Spinal cord (tissue), 10 donors: ENCODE results near the gene MARCHF6. TPM values are rescaled to one million over a fixed set of nuclear protein-coding genes. Genes with fewer than 3 reads are reported as not detected.
A peak's percentile ranks its signal among the peaks of the same experiment; 100 is the strongest.
"Not testable (repeated sequence)": the region's sequence is repeated elsewhere in the genome, so short reads cannot be mapped to it uniquely, and the experiment has no call there.

Experiments used
- DNase-seq, 6 donors: peaks; one replicate each; pipeline versions ENCODE4 v3.0.0 to v3.0.0-alpha.2; 2013 to 2015; ENCODE audit warnings: low spot score in 6 of 6, low read depth in 4 of 6
- H3K27ac ChIP-seq: one replicate; pipeline ENCODE4 v1.5.1; 2013; ENCODE audit warnings: low read depth, low read length, control low read depth
- H3K27me3 ChIP-seq: one replicate; pipeline ENCODE4 v1.6.1; 2013; ENCODE audit warnings: low read length; ENCODE audit not compliant: control insufficient read depth, insufficient read depth
- H3K36me3 ChIP-seq: one replicate; pipeline ENCODE4 v1.6.1; 2013; ENCODE audit warnings: low read length; ENCODE audit not compliant: control insufficient read depth, insufficient read depth
- H3K4me1 ChIP-seq: one replicate; pipeline ENCODE4 v1.6.1; 2013; ENCODE audit warnings: low read length; ENCODE audit not compliant: control insufficient read depth, insufficient read depth
- H3K4me3 ChIP-seq: one replicate; pipeline ENCODE4 v1.5.1; 2013; ENCODE audit warnings: low read depth, low read length, control low read depth
- H3K9me3 ChIP-seq: one replicate; pipeline ENCODE4 v1.6.1; 2013; ENCODE audit warnings: low read length; ENCODE audit not compliant: control insufficient read depth, insufficient read depth
- whole genome bisulfite sequencing: methylation state at CpG from one replicate; pipeline ENCODE4 v1.1.5; 2013; ENCODE audit warnings: missing lambda C conversion rate; ENCODE audit not compliant: insufficient coverage; 5-methylcytosine and 5-hydroxymethylcytosine counted together
- polyA plus RNA-seq, 2 donors: library from polyadenylated mRNA; unstranded; fragments of 120-200 nt; gene quantifications; one replicate each; pipeline ENCODE4 v1.2.1, GENCODE V29; 2013; ENCODE audit not compliant: insufficient read length in 2 of 2
- total RNA-seq, 2 donors: library from RNA; depleted of rRNA in 1 of 2; stranded (reverse); fragments of 120-200 nt in 1 of 2; fragments of >200 nt in 1 of 2; gene quantifications; one replicate each; pipeline versions ENCODE4 v1.2.3 to v1.2.4, GENCODE V29; 2013 to 2014
- donor health status: healthy.

The MARCHF6 gene
- total and polyA plus RNA-seq, 4 donors: 173 to 234 (median 191) TPM

- DNase-seq: peak in 2 of 6 donors; percentile 3 to 57
- Histone ChIP-seq H3K27me3 (no peaks in the 10 kb centered on the region), H3K27ac (no peak overlapping the region), H3K4me3 (no peak overlapping the region), H3K9me3 (no peaks in the 10 kb centered on the region), H3K4me1 (peaks cover 8% of the 10 kb centered on the region), H3K36me3 (no peaks in the 10 kb centered on the region)
- 74% methylated on average over 4 of the region's 8 CpGs for whole genome bisulfite sequencing
Measured at GRCh38 chr5:10310066-10310779, 43.3 kb upstream of the MARCHF6 start.

- not testable (repeated sequence) for H3K4me1 ChIP-seq, H3K27me3 ChIP-seq, H3K27ac ChIP-seq, H3K9me3 ChIP-seq, H3K36me3 ChIP-seq, H3K4me3 ChIP-seq, DNase-seq
- 80% methylated on average over 4 of the region's 8 CpGs for WGBS
Measured at GRCh38 chr5:10310835-10311570, 42.5 kb upstream of the MARCHF6 start.

DNA sequence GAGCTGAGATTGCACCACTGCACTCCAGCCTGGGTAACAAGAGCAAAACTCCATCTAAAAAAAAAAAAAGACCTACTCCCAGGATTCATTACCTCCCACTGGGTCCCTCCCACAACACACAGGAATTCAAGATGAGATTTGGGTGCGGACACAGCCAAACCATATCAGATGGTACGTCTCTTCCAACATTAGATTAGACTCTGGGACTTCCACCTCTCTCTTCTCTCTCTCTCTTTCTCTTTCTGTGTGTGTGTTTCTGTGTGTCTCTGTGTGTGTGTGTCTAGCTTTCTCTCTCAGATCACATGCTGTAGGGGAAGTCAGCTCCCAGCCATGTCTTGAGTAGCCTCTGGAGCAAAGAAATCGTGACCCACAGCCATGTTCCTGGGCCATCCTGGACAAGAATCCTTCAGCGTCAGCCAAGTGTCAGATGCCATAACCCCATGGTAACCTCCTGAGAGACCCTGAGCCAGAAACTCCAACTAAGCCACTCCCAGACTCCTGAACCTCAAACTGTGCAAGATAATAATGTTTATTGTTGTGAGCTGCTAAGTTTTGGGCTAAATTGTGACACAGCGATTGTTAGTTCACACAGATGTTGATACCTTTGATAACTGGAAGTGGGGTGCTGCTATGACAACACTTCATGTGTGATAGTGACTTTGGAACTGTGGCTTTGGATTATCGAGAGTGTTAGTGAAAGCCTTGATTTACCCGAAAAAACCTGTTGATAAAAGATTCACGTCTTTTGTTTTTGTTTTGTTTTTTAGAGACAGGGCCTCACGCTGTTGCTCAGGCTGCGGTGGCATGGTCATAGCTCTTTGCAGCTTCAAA is 41.7 kb upstream of the MARCHF6 start:
- Histone ChIP-seq H3K36me3 (no peaks in the 10 kb centered on the region), H3K9me3 (no peaks in the 10 kb centered on the region), H3K4me1 (peaks cover 2% of the 10 kb centered on the region), H3K27me3 (no peaks in the 10 kb centered on the region), H3K27ac (no peak overlapping the region), H3K4me3 (no peak overlapping the region)
- WGBS: 83% methylated on average over 8 of the region's 10 CpGs
- DNase-seq: no peak

GRCh38 chr5:10315201-10315600 is 38.3 kb upstream of the MARCHF6 start:
- 79% methylated on average over 2 of the region's 5 CpGs for whole genome bisulfite sequencing
- DNase-seq: no peak

GRCh38 chr5:10315824-10316509 is 37.5 kb upstream of the MARCHF6 start:
- H3K27me3 ChIP-seq: no peaks in the 10 kb centered on the region
- no peaks in the 10 kb centered on the region for H3K36me3 ChIP-seq
- H3K27ac ChIP-seq: no peak overlapping the region
- WGBS: 94% methylated on average over 13 of the region's 15 CpGs
- H3K4me1 ChIP-seq: no peaks in the 10 kb centered on the region
- no peaks in the 10 kb centered on the region for H3K9me3 ChIP-seq
- no peak overlapping the region for H3K4me3 ChIP-seq
- DNase-seq: no peak

More at GRCh38 chr5:10315201-10315600, 38.3 kb upstream of the MARCHF6 start:
- H3K4me3 ChIP-seq: no peak overlapping the region
- no peaks in the 10 kb centered on the region for H3K36me3 ChIP-seq
- H3K4me1 ChIP-seq: no peaks in the 10 kb centered on the region
- no peak overlapping the region for H3K27ac ChIP-seq
- H3K9me3 ChIP-seq: no peaks in the 10 kb centered on the region
- H3K27me3 ChIP-seq: no peaks in the 10 kb centered on the region

GRCh38 chr5:10317825-10318682 is 35.4 kb upstream of the MARCHF6 start:
- H3K4me3 ChIP-seq: no peak overlapping the region
- H3K9me3 ChIP-seq: no peaks in the 10 kb centered on the region
- WGBS: 93% methylated on average over 3 of the region's 6 CpGs
- DNase-seq: no peak
- no peaks in the 10 kb centered on the region for H3K4me1 ChIP-seq
- H3K27me3 ChIP-seq: no peaks in the 10 kb centered on the region
- H3K27ac ChIP-seq: no peak overlapping the region
- no peaks in the 10 kb centered on the region for H3K36me3 ChIP-seq

DNA sequence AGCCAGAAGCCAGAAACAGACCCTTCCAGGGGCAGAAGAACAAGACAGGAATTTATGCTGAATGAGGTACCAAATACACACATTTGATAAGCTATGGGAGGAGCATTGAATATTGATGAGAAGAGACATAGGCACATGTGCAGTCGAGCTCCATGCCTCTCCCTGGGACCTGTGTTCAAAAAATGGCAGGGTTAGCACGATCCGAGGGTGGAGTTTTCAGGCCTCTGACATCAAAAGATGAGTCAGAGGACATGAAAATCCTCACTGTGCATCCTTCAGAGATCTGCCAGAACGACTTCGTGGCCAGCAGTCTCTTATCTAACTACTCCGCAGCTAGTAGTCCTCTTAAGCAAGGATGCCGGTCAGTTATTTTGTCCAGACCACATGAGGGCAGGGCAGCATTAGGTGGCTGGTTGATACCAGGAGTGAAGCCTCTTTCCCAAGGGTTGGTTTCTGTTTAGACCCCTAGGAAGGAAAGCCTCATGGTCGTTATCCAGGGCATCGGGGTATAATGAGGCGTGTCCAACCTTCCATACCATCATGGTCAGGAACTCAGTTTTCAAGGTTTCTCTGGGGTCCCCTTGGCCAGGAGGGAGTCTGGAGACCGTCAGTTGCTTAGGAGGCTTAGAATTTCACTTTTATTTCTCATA is 34.2 kb upstream of the MARCHF6 start:
- no peak for DNase-seq
- Histone ChIP-seq H3K9me3 (no peaks in the 10 kb centered on the region), H3K4me3 (no peak overlapping the region), H3K27ac (no peak overlapping the region), H3K36me3 (no peaks in the 10 kb centered on the region), H3K27me3 (no peaks in the 10 kb centered on the region), H3K4me1 (no peaks in the 10 kb centered on the region)
- WGBS: 93% methylated on average over 8 of the region's 11 CpGs

DNA sequence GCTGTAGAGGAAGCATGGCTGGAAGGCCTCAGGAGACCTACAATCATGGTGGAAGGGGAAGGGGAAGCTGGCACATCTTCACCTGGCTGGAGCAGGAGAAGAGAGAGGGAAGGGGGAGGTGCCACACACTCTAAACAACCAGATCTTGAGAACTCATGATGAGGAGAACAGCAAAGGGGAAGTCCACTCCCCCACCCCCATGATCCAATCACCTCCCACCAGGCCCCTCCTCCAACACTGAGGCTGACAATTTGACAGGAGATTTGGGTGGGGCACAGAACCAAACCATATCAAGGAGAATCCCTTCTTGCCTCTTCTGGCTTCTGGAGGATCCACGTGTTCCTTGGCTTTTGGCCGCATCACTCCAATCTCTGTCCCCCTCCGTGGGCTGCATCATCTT is 32.7 kb upstream of the MARCHF6 start:
- 96% methylated on average over 3 of the region's 3 CpGs for WGBS
- no peaks in the 10 kb centered on the region for H3K36me3 ChIP-seq
- no peak overlapping the region for H3K4me3 ChIP-seq
- DNase-seq: no peak
- H3K4me1 ChIP-seq: no peaks in the 10 kb centered on the region
- H3K27me3 ChIP-seq: no peaks in the 10 kb centered on the region
- no peaks in the 10 kb centered on the region for H3K9me3 ChIP-seq
- H3K27ac ChIP-seq: no peak overlapping the region
